ENCODE measurements around the gene RAB5IF.
A peak's percentile ranks its signal among the peaks of the same experiment; 100 is the strongest.

RAB5IF gene

GRCh38 chr20:36585410-36586125 lies 20.0 kb upstream of the RAB5IF start:
- intact Hi-C loops (cut with DNase I) = no loop called here
- DNase-seq = peak in 1 of 10 donors; percentile 24

- intact Hi-C loops (cut with DNase I) = no loop called here
- DNase-seq = no peak
These were observed 18.1 kb upstream of the RAB5IF start for GRCh38 chr20:36587388-36588070.

DNA sequence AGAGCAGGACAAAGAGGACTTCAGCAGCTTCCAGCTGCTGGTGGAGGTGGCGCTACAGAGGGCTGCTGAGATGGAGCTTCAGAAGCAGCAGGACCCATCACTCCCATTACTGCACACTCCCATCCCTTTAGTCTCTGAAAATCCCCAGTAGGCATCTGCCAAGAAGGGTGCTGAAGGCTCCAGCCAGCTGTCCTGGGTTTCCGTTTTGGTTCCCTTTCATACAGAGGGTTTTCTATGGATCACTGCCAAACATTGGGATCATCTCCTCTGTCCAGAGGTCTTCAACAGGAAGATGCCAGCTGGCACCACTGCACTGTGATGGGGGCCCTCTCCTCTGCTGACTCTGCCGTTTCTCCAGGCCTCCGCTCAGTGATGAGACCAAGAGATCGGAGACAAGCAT lies 14.3 kb upstream of the RAB5IF start:
- peak in 1 of 10 donors; percentile 54 for DNase-seq
- intact Hi-C loops (cut with DNase I) = loop anchor here (5.0 kb wide), 1 partner anchor 34 kb away; no protein-coding TSS in a partner anchor

- peak in 4 of 10 donors; percentile 37 to 59 (median 46) for DNase-seq
- intact Hi-C loops (cut with DNase I) = loop anchor here (5.0 kb wide), 1 partner anchor 35 kb away; no protein-coding TSS in a partner anchor
These were observed 13.5 kb upstream of the RAB5IF start for GRCh38 chr20:36591854-36592641.

- intact Hi-C loops (cut with DNase I) = loop anchor here (5.0 kb wide), 1 partner anchor 36 kb away; no protein-coding TSS in a partner anchor
- peak in 1 of 10 donors; percentile 25 for DNase-seq
These were observed 12.1 kb upstream of the RAB5IF start for GRCh38 chr20:36593347-36593929.

DNA sequence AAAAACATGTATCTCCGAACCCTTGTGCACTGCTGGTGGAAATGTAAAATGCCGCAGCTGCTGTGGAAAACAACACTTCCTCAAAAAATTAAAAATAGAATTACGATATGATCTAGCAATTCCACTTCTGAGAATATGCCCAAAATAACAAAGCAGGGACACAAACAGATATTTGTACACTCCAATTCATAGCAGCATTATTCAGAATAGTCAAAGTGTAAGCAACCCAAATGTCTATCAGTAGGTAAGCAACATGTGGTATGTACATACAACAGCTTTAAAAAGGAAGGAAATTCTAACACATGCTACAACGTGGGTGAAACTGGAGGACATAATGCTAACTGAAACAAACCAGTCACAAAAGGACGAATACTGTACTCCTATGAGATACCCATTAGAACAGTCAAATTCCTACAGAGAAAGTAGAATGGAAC lies 5.7 kb upstream of the RAB5IF start:
- intact Hi-C loops (cut with DNase I) = loop anchor here (10.0 kb wide), 1 partner anchor 135 kb away; no protein-coding TSS in a partner anchor
- DNase-seq = peak in 1 of 10 donors; percentile 6

- intact Hi-C loops (cut with DNase I) = loop anchor here (10.0 kb wide), 1 partner anchor 137 kb away; no protein-coding TSS in a partner anchor
- no peak for DNase-seq
These were observed 4.0 kb upstream of the RAB5IF start for GRCh38 chr20:36601540-36601939.

DNA sequence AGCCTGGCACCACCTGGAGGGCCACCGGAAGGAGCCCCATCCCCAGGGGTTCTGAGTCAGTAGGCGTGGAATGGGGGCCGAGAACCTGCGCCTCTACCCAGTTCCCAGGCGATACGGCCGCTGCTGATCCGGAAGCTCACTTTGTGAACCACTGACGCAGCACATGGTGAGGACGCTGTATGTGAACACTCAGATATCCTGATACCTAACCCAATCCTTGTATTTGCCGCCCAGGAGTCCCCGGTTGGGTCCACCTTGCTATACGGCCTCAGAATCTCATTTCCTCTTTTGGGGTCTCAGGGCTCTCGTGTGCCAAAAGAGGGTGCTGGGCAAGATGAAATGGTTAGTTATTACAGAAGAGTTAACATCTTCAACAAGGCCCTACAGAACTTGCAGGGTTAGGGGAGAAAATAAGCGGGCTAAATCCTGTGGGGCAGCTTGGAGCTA lies 604 bp upstream of the RAB5IF start:
- intact Hi-C loops (cut with DNase I) = loop anchor here (1.0 to 10.0 kb wide), 4 partner anchors 49 to 257 kb away; a partner anchor contains a TSS
- peak in 5 of 10 donors; percentile 23 to 88 (median 77) for DNase-seq

DNA sequence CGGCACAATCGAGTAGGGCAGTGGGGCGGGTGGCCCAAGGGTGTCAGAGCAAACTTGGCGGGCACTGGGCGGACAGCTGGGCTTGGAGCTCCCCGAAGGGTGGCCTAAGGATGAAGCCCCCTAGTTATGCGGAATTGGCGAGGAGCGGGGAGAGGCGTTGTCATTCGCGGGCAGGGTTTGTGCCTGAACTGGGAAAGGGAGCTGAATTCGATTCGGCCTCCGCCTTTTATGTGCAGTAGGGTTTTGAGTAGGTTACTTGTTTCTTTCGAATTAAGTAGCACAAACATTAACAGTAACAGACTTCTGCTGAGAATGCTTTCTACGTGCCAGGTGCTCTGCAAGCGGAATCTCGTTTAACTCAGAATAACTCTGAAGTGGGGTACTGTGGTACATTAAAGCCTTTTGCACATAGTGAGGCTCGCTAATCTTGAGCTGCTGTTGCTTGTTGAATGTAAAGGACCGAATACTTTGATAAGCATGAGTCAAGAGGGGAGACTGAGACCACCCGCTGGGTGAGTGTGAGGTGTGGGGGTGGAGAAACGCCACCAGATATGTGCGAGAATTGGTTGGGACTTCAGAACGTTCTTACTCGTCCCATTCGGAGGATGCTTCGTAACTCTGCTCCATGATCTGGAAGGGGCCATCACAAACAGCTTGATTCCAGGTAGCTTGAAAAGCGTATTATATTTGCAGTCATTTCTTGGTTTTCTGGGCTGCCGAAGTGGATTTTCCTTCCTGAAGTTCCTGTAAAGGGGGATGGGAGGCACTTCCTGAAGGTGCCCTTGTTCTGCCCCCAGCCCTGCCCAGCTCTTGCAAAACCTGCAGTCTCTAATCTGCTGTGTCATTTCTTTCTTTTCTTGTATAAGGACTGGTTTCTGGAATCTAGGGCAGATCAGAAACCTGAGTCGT lies 833 bp downstream of the RAB5IF start:
- DNase-seq = no peak

GRCh38 chr20:36607586-36608387 lies 2.2 kb downstream of the RAB5IF start:
- intact Hi-C loops (cut with DNase I) = loop anchor here (5.0 to 10.0 kb wide), 3 partner anchors 143 to 255 kb away; a partner anchor contains a TSS
- DNase-seq = no peak

More for the DNA sequence above, 833 bp downstream of the RAB5IF start:
- intact Hi-C loops (cut with DNase I) = loop anchor here (5.0 to 10.0 kb wide), 3 partner anchors 142 to 256 kb away; a partner anchor contains a TSS

DNA sequence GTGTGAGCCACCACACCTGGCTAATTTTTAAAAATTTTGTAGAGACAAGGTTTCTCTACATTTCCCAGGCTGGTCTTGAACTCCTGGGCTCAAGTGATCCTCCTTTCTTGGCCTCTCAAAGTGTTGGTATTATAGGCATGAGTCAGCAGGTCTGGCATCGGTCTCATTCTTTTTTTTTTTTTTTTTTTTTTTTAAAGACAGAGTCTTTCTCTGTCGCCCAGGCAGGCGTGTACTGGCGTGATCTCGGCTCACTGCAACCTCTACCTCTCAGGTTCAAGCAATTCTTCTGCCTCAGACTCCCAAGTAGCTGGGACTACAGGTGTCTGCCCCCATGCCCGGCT lies 2.8 kb downstream of the RAB5IF start:
- intact Hi-C loops (cut with DNase I) = loop anchor here (5.0 to 10.0 kb wide), 3 partner anchors 144 to 254 kb away; a partner anchor contains a TSS
- peak in 1 of 10 donors; percentile 51 for DNase-seq

DNA sequence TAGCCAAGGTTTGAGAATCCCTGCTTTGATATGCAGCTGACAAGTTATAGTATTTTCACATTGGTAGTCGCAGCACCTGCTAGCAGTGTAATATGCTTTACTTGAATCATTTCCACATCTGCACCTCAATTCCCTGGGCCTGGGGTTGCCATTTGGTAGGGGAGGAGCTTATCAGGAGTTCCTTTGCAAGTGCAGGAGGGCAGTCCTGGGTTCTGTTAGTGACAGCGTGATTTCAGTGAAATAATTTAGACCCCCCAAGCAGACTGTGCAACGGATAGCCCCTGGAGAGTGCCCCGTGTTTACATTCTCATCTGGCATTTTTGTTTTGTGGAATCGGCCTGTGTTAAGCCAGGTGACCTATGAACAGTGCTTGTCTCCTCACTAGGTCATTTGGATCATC lies 6.0 kb downstream of the RAB5IF start:
- intact Hi-C loops (cut with DNase I) = loop anchor here (10.0 kb wide), 1 partner anchor 273 kb away; no protein-coding TSS in a partner anchor

GRCh38 chr20:36613974-36614373 lies 8.4 kb downstream of the RAB5IF start:
- intact Hi-C loops (cut with DNase I) = loop anchor here (10.0 kb wide), 1 partner anchor 271 kb away; no protein-coding TSS in a partner anchor
- DNase-seq = peak in 1 of 10 donors; percentile 52

More for the DNA sequence above, 6.0 kb downstream of the RAB5IF start:
- DNase-seq = no peak

DNA sequence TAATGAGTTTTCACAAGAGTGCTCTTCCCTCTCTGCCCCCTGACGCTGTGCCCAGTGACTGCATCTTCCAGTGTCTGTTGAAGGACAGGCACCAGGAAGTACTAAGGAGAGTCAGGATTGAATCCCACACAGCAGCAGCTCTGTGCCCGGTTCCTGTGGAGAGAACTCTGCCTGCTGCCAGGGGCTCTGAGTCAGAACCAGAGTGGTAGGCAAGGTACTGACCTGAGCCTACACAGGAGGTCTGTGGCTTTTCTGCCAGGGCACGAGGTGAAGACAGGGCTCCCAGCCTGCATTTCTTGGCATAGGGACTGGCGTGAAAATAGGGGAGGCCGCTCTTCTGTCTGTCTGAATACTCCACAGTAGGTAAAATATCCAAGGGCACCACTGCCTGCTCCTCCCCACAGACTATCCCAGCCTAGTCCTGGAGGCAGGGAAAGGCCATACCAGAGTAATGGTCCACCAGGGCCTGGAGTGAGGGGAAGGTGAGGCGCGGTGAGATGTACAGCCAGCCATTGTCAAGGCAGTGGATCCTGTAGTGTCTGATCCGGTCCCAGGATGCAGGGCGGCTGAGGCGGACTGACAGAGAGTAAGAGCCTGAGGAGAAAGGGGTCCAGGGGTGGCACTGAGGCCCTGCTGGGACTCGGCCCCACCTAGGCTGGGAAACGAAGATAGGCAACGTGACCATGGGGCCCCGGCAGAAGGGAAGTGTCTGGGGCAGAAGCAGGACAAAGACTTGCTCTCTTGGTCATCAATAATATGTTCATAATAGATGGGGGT lies 9.4 kb downstream of the RAB5IF start:
- peak in 1 of 10 donors; percentile 54 for DNase-seq
- intact Hi-C loops (cut with DNase I) = loop anchor here (10.0 kb wide), 1 partner anchor 270 kb away; no protein-coding TSS in a partner anchor

DNA sequence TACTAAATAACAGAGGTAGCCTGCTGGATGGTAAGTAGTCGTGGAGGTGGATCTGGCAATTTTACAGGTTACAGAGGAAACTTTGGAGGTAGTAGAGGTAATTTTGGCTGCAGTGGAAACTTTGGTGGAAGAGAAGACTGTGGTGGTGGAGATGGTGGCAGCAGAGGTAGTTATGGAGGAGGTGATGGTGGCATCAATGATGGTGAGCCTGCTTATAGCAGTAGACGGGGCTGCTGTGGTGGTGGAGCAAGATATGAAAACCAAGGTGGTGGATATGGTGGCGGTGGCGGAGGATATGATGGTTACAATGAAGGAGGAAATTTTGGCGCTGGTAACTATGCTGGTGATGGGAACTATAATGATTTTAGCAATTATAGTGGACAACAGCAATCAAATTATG lies 15.3 kb downstream of the RAB5IF start:
- peak in 1 of 10 donors; percentile 19 for DNase-seq
- intact Hi-C loops (cut with DNase I) = no loop called here

- no peak for DNase-seq
- intact Hi-C loops (cut with DNase I) = no loop called here
These were observed 17.9 kb downstream of the RAB5IF start for GRCh38 chr20:36623444-36623843.

Measured in posterior cingulate gyrus (tissue), 11 donors.